Stimulated activated CD8-positive, alpha-beta memory T cell treated with anti-CD3 and anti-CD28 coated beads, Interleukin-7, amount 100 ng/mL, for 4 hours (primary cell): Measurements from ENCODE around the gene OR2C1.

ENCODE experiments used
- DNase-seq, 2 donors: peaks; one replicate each; pipeline ENCODE4 v3.0.0-alpha.2; 2020; ENCODE audit warnings: low read depth in 2 of 2

OR2C1 gene

GRCh38 chr16:3400446-3400778 lies 44.7 kb downstream of the OR2C1 start:
- DNase-seq = peak in 1 of 2 donors; percentile 1

DNA sequence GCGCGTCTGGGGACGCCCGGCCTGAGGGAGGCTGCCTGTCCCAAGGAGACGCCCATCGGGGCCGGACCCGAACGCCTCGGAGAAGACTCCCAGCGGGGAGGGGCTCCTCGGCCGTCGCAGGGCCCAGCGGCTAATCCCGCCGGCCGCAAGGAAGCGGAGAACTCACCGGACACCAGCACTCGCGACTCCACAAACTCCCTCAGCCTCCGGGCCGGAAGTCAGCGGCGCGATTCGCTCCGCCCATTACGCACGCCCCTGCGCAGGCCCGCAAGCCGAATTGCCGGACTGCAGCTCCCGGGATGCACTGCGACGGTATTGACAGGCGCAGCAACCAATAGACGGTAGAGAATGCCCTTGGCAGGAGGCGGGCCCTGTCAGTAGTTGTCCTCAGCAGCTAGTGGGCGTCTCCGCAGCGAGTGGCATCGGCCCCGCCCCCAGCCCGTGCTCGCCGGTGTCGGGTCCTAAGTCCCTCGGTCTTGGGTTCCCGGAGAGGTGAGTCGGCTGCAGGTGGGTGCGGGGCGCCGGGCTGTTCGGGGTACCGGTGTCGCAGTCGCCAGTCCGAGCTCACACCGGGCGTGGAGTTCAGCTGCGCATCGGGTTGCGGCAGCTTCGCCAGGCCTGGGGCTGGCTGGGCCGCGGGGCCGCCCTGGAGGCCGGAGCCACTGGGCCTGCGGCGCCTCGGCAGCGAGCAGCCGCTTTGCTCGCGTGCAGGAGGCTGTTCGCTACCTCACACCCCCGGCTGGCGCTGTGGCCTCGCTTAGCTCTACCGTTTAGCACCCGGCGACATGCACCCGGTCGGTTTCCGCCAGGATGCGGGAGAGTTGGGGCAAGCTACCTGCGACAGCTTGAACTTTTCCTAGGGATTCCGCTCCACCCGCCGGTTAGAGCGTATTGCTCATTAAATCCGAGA lies 45.3 kb downstream of the OR2C1 start, which contains the start of the genes ZNF174 and ZSCAN32:
TSS of gene ZNF174 (plus strand) at position 437 of the 910 bp plus-strand sequence. CDS start 790 bp downstream, outside the sequence.
TSS of gene ZSCAN32 (minus strand) at position 226 of the 910 bp plus-strand sequence. CDS start 3,447 bp downstream, outside the sequence.
- DNase-seq = peak; percentile 98

GRCh38 chr16:3401719-3402397 lies 46.2 kb downstream of the OR2C1 start:
- DNase-seq = no peak
